ENCODE data around the gene HSPA8.

GRCh38 chr11:123086305-123086704 lies 24.4 kb upstream of the HSPA8 start:
- TF ChIP-seq TBP (IDR thresholded peaks at IDR 0.05; ENCODE audit: low read depth, low read length) (no peak), USF2 (IDR thresholded peaks at IDR 0.05; ENCODE audit: low read length) (no peak), POLR2A (IDR thresholded peaks at IDR 0.05; ENCODE audit: control extremely low read depth in 1 of 2, low read depth in 2 of 2, low read length in 2 of 2) (no peak), GABPA (IDR thresholded peaks at IDR 0.05; ENCODE audit: borderline replicate concordance, insufficient read depth, low read length) (no peak)
